ENCODE data around the gene DOC2A.

- TF ChIP-seq CTCF (conservative IDR thresholded peaks at IDR 0.05; ENCODE audit: low read depth in 2 of 2), result no peak
- TF ChIP-seq EZH2 (IDR thresholded peaks at IDR 0.05; ENCODE audit: low read depth, unreplicated experiment), result no peak
Measured at GRCh38 chr16:30030841-30031413, 20.1 kb upstream of the DOC2A start, which contains the start of gene TLCD3B.

All from GM23338 (cell line).